Pons (tissue), 1 donor: ENCODE data around the gene DCAF10.
"Not testable (repeated sequence)": the region's sequence is repeated elsewhere in the genome, so short reads cannot be mapped to it uniquely, and the experiment has no call there.

Experiments used
- DNase-seq: peaks from one replicate; pipeline ENCODE4 v3.0.0-alpha.2; 2016; ENCODE audit warnings: low spot score

The DCAF10 gene, protein sequence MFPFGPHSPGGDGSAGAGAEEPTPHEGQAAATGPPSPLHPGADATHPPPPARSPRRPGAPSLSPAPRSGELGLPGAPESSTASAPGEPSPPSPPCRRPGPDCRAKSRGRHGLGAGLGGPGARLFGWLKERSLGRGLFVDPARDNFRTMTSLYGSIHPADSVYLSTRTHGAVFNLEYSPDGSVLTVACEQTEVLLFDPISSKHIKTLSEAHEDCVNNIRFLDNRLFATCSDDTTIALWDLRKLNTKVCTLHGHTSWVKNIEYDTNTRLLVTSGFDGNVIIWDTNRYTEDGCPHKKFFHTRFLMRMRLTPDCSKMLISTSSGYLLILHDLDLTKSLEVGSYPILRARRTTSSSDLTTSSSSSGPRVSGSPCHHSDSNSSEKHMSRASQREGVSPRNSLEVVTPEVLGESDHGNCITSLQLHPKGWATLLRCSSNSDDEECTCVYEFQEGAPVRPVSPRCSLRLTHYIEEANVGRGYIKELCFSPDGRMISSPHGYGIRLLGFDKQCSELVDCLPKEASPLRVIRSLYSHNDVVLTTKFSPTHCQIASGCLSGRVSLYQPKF

DNA sequence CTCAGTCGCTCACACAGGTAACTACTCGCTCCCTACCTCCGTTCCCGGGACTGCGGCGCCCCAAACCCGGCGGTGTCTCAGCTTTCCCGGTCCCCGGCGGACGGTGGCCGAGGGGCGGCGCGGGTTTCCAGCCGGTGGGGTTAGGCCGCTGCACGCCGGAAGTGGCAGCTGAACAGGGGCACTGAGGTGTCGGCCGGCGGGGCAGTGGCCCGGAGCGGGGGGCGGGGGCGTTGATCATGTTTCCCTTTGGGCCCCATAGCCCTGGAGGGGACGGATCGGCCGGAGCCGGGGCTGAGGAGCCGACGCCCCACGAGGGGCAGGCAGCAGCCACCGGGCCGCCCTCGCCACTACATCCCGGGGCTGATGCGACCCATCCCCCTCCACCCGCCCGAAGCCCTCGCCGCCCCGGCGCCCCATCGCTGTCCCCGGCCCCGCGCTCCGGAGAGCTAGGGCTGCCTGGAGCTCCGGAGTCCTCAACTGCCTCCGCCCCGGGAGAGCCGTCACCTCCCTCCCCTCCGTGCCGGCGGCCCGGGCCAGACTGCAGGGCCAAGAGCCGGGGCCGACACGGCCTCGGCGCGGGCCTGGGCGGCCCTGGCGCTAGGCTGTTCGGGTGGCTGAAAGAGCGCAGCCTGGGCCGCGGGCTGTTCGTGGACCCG lies at the start of gene DCAF10:
DCAF10 (plus strand) TSS at position 167 of the 656 bp plus-strand sequence; CDS start at position 237, 70 bp downstream.
- DNase-seq: peak; percentile 45

DNA sequence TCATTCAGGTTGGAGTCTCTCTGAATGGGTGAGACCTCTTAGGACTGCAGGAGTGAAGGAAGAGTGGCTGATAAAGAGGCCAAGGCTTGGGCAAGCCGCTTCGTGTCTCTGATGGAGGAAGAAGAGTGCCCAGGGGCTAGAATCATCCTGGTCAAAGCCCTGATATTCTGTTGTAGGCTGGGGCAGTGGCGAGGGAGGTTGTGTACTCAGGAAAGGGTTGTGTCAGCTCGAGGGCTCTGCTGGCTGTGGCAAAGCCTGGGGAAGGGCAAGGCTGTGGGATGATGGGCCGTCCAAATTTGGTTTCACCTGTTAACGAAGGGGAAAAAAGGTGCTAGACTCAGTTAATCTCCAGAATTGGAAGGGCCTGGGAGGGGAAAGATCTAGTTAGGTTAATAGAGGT lies 49.4 kb upstream of the DCAF10 start:
- DNase-seq: no peak

DNA sequence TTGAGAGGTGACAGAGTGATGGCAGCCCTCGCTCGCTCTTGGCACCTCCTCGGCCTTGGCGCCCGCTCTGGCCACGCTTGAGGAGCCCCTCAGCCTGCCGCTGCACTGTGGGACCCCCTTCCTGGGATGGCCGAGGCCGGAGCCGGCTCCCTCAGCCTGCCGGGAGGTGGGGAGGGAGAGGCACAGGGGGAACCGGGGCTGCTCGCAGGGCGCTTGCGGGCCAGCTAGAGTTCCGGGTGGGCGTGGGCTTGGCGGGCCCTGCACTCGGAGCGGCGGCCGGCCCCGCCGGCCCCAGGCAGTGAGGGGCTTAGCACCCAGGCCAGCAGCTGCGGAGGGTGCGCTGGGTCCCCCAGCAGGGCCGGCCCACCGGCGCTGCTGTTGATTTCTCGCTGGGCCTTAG lies 48.9 kb upstream of the DCAF10 start:
- not testable (repeated sequence) for DNase-seq

DNA sequence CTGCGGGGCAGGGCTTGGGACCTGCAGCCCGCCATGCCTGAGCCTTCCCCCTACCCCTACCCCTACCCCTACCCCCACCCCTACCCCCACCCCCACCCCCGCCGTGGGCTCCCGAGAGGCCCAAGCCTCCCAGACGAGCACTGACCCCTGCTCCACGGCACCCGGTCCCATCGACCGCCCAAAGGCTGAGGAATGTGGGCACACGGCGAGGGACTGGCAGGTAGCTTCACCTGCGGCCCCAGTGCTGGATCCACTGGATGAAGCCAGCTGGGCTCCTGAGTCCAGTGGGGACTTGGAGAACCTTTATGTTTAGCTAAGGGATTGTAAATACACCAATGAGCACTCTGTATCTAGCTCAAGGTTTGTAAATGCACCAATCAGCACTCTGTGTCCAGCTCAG lies 48.5 kb upstream of the DCAF10 start:
- not testable (repeated sequence) for DNase-seq

DNA sequence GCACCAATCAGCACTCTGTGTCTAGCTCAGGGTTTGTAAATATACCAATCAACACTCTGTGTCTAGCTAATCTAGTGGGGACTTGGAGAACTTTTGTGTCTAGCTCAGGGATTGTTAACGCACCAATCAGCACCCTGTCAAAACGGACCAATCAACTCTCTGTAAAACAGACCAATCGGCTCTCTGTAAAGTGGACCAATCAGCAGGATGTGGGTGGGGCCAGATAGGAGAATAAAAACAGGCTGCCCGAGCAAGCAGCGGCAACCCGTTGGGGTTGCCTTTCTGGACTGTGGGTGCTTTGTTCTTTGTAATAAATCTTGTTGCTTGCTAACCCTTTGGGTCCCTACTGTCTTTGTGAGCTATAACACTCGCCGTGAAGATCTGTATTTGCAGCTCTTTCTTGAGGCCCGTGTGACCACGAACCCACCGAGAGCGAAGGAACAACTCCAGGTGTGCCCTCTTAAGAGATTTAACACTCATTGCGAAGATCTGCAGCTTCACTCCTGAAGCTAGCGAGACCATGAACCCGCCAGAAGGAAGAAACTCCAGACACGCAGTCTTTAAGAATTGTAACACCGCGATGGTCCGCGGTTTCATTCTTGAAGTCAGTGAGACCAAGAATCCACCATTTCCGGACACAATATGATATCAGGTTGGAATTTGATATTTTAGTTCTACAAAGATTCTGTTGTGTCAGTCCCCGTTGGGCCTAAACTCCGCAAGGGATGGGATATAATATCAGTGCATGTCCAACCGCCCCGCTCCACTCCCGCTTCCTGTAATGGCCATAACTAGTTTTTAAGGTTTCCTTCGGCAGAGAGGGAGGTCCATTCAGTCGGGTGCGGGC lies 47.7 kb upstream of the DCAF10 start:
- DNase-seq: no peak

DNA sequence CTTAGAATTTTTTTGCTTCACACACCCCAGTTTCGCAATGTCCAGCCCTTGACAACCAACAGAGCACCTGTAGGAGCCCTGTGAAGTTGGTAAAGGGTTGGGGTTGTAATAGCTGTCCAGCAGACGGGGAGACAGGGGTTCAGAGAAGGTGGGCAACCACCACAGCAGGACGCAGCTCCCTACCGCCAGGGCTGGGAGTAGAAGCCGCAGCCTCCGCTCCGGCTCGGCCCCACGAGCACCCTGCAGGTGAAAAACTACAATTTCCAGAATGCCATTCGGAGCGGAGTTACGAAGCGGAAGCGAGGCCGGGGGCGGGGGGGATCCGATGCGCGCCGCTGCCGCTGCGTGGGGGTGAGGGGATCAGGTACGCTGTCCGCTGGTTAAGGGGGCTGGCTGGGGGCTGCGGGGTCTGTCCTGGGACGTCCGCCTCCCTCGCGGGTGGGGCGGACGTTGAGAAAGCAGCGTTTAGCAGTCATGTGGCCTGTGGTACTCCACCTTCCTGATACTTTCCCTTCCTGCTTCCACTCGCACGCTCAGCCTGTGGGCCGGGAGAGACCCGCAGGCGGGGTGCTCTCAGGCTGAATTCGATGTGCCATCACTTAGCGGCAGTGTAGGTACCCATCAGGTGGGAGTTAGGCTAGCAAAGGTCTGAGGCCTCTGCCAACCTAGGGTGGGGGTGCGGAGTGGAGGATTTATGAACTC lies 47.0 kb upstream of the DCAF10 start, which contains the start of gene TRMT10B:
TRMT10B (plus strand) TSS at position 317 of the 702 bp plus-strand sequence. CDS start 8,127 bp downstream, outside the sequence.
- DNase-seq: peak; percentile 51

DNA sequence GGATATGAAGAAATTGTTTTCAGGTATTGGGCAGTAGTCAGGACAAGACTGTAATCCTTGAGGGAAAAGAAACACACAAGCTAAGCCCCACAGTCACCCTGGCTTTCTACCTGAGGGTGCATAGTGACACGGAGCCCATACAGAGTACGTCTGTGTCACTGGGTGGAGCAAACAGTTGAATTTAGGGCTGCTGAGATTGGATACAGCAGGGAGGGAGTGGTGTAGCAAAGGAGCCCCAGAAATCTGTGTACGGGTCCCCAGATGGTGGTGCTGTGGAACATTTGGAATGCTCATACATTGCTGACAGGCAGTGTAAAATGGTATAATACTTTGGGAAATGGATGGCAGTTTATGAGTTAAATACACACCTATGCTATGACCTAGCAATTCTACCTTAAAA lies 41.9 kb upstream of the DCAF10 start:
- DNase-seq: no peak

DNA sequence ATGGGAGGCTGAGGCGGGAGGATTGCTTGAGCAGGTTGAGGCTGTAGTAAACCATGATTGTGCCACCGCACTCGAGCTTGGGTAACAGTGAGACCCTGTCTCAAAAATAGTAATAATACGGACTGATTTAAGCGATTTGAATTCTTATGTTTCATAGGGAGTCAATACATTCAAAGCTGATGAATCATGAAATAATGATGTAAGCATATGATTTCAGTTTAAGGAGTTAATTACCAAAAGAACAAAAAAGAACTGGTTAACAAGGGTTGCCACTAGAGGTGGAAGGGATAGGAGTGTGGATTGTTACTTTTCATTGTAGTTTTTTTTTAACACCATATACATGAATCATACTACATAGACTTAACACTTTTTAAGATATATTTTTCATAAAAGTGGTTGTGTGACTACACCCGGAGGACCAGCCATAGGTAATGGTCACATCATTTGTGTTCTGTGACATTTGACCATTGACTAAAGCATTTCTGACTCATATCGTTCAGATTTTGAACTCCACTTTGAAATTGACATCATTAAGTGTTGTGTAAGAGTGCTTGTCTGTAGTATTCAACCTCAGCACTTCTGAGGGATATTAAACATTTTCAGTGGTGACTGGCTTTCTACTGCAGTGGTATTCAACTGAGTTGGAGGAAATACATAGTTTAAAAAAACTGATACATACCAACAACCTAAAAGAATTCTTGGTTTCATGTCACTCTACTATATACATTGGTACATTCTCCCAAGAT lies 40.0 kb upstream of the DCAF10 start:
- DNase-seq: no peak

DNA sequence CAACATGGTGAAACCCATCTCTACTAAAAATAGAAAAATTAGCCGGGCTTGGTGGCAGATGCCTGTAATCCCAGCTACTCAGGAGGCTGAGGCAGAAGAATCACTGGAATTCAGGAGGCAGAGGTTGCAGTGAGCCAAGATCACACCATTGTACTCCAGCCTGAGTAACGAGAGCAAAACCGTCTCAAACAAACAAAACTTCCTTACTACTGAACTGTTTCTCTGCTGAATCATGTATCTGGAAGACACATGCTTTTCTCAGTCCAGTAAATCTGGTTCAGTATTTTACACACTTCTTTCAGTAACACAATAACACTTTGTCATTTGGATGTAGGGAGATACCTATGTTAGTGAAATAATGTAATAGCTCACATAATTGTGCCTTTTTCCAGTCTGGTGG lies 39.1 kb upstream of the DCAF10 start:
- no peak for DNase-seq

DNA sequence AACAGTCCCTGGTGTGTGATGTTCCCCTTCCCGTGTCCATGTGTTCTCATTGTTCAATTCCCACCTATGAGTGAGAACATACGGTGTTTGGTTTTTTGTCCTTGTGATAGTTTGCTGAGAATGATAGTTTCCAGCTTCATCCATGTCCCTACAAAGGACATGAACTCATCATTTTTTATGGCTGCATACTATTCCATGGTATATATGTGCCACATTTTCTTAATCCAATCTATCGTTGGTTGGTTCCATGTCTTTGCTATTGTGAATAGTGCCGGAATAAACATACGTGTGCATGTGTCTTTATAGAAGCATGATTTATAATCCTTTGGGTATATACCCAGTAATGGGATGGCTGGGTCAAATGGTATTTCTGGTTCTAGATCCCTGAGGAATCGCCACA lies 35.3 kb upstream of the DCAF10 start:
- not testable (repeated sequence) for DNase-seq

DNA sequence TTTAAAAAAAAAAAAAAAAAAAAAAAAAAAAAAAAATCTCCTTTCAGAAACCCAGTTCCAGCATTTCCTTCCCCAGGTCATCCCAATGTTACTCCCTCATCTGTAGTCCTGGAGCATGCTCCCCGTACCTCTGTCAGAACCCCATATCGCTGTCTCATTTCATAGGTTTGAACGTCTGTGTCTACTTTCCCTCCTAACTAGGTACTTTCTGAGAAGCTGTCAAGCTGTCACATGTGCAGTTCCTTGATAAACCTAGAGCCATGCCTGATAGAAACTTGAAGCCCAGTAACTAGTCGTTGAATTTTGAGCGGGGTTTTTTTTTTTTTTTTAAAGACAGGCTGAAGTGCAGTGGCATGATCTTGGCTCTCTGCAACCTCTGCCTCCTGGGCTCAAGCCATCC lies 31.3 kb upstream of the DCAF10 start:
- DNase-seq: no peak

DNA sequence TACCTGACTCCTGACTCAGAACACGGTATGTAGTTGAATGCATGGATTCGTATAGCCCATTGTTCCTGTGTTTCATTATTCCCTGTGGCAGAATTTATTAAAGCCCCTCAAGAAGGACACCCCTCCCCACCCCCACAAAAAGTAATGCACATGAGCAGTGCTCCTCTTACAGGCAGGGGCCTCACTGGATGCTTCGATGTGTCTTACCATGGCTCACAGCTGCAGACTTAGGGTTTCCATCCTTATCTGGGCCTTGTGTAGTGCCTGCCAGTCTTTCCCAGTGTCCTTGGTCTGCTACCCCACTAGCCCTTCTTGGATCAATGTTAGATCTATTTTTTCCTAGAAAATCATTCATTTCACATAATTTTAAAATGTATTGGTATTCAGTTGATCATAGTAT lies 30.6 kb upstream of the DCAF10 start:
- no peak for DNase-seq

DNA sequence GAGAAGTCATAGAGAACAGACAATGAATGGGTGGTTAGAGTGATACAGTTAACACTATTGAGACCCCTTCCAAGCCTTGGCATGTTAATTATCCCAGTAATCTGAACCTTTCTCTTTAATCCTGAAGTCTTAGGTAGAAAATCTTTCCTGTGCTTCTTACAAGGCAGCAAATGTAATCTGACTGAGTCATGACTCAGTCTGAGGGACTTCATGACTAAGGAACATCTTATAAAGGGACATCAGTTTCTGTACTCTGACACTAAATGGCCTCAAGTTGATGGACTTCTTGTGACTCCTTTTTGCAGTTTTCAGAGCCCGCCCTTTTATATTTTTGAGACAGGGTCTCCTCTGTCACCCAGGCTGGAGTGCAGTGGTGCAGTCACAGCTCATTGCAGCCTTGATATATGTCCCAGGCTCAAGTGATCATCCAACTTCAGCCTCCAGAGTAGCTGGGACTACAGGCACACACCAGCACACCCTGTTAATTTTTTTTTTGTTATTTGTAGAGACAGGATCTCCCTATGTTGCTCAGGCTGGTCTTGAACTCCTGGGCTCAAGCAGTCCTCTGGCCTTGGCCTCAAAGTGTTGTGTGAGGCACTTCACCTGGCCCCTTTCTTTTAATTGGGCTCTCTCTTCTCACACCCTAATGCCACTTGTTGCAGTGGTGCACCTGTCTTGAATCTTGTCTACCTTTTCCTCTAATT lies 25.2 kb upstream of the DCAF10 start:
- no peak for DNase-seq

DNA sequence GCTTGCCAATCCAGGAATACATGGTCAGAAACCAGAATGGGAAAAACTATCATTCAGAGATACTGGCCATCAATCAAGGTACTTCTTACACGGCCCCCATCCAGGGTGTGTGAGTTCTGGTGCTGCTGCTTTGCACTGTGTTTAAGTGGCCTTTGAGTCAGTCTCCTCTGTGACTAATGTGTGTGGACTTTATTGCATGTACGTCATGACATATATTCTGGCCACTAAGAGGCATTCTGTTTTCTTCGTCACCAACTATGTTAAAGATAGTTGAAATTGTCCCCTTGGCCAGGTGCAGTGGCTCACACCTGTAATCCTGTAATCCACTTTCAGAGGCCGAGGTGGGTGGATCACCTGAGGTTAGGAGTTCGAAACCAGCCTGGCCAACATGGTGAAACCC lies 24.3 kb upstream of the DCAF10 start:
- DNase-seq: no peak

DNA sequence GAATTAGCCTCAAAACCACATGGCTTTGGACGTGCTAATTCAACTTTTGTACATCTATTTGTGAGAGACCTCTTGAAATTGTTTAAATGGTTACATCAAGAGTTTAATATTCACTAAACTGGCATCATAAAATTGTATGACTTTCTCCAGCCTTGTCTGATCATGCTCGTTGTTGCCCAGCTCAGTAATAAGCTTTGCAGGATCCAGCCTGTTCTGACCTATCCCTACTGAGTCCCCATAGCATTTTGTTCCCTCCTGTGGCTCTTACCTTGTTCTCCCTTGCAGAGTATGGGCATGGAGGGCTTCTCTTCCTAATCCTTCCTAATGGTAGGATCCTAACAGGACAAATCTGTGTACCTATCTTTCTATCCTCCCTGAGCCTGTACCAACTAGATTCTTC lies 22.1 kb upstream of the DCAF10 start:
- no peak for DNase-seq

DNA sequence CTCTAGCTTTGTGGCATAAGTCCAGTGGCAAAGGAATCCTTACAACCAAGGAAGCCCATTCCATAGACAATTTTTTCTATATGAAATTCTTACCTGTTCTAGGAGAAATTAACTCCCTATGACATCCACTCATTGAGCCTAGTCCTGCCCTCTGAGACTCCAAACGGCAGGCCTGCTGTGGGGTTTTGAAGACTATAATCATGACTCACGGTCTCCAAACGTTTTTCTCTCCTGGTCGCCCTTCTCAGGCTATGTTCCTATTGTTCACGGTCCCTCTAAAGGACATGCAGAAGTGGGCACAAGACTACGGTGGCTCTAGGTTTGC lies 16.3 kb upstream of the DCAF10 start:
- DNase-seq: no peak

DNA sequence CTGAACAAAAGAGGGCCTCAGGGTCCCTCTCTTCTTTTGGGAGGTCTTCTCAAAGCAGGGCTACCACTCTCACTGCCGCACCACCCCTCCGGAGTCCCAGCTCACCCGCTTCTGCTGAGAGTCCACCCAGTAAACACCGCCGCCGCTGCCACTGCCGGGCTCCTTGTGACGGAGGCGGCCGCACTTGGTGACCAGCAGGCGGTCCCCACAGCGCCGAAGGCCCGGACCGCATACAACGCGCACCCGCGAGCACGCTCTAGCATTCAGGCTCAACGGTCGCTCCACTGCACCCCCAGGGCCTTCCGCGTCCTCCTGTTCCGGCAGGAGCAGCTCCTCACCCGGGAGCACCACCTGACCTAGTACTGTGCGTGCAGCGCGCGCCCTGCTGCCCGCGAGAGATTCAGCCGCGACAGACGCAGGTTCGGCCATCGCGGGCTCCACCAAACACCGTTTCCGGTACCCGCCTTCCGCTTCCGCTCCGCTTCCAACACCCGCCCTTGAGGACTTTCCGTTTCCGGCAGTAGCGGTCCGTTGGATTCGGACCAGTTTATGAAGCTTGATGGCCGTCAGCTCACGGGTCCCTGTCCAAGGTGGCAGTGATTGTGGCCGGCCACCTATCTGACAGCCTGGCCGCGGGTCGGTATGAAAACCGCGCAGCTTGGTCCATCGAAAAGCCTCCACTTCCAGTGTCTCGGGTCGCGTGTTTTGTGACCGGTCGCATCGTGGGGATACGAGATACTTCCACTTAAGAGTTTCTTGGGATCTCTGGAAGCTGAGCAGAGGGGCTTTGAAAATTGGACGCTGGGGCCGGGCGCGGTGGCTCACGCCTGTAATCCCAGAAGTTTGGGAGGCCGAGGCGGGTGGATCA lies 15.7 kb upstream of the DCAF10 start, which contains the start of gene EXOSC3:
EXOSC3 (minus strand) TSS at position 449 of the 868 bp plus-strand sequence; CDS start at position 429, 20 bp downstream.
- peak; percentile 89 for DNase-seq

DNA sequence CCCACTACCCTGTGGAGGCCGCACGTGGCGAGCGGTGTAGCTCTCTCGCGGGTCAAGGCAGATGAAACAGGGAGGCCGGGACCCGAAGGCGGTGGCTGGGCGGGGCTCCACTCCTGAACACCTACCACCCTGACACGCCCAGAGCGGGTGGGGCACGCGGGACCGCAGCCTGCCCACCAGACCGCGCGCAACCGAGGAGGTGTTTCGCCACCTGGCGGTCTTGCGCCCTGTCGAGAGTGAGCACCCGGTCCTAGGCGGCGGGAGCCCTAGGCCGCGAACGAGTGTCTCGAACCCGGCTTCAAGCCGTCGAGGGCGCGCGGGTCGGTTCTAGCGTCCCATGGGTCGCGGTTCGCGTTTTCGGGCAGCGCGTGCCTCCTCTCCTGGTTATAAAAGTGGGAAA lies 13.5 kb upstream of the DCAF10 start:
- DNase-seq: no peak

DNA sequence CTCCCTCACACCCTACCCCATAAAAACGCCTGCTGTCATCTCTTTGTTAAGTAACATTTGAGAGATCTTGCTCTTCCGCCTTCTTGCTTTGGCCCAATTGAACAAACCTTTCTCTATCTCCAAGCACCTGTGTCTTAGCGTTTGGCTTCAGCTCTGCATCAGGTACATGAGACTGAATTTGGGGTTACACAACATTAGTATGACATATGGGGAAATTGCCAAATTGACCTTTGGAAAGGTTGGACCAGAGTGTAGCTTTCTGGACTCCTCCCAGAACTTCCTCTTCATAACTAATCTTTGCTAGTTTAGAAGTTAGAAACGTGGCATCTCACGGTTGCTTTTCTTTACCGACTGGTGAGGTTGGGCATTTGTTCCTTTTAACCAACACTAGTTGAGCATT lies 12.3 kb upstream of the DCAF10 start:
- DNase-seq: no peak
